ENCODE results near the gene DNAJC17. TPM values are rescaled to one million over a fixed set of nuclear protein-coding genes. Genes with fewer than 3 reads are reported as not detected.

The DNAJC17 gene
- total and polyA plus RNA-seq, 4 donors = 36.5 to 76.5 (median 44.1) TPM

GRCh38 chr15:40747685-40748631, 59.3 kb downstream of the DNAJC17 start:
- Histone ChIP-seq H3K9me3 (ENCODE audit: control insufficient read depth in 4 of 4, insufficient read depth in 3 of 4, low read length in 3 of 4) (no peaks in the 10 kb centered on the region), H3K9ac (ENCODE audit: insufficient read depth in 1 of 2, low read length in 2 of 2) (no peak overlapping the region), H3K4me3 (no peak overlapping the region), H3K27ac (ENCODE audit: low read depth in 1 of 2, low read length in 1 of 2) (peak overlapping the region in 1 of 2 donors; percentile 4), H3K4me1 (ENCODE audit: control insufficient read depth in 5 of 5, insufficient read depth in 5 of 5, low read length in 5 of 5) (no peaks in the 10 kb centered on the region), H3K27me3 (ENCODE audit: control insufficient read depth in 3 of 3, insufficient read depth in 3 of 3, low read length in 2 of 3) (no peaks in the 10 kb centered on the region), H3K36me3 (ENCODE audit: control insufficient read depth in 4 of 4, insufficient read depth in 4 of 4, low read length in 4 of 4) (peaks cover 11 to 42% (median 31%) of the 10 kb centered on the region in 4 donors)
- ATAC-seq (ENCODE audit: insufficient read depth, low FRiP score) = no peak
- 65 to 72% methylated on average over 7 of the region's 7 CpGs for WGBS, 2 donors
- DNase-seq = no peak
- no peak for TF ChIP-seq CTCF (IDR thresholded peaks at IDR 0.05; ENCODE audit: control extremely low read depth, extremely low read depth)

DNA sequence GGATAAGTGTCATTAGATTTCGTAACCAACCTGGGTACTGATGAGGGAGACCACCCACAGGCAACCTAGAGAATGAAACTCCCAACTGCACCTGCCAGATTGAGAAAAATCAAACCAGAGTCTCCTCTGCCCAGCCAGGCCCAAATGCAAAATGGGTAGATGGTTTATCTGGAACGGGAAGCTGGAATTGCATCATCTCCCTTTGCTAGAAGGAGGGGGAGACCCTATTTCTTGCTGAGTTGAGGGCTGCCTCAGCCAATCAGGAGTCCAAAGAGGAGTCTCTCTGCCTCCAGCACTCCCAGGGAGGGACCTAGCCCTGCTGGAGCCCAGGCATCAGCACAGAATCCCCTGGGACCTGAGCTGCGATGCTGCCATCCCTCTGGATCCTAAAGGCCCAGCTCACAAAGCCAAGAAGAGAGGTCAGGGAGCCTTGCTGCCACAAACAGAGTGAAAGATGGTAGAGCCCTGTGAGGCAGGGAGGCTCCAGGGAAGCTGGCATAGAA, 60.3 kb downstream of the DNAJC17 start:
- Histone ChIP-seq H3K4me3 (no peak overlapping the region), H3K9me3 (ENCODE audit: control insufficient read depth in 4 of 4, insufficient read depth in 3 of 4, low read length in 3 of 4) (no peaks in the 10 kb centered on the region), H3K27ac (ENCODE audit: low read depth in 1 of 2, low read length in 1 of 2) (no peak overlapping the region), H3K4me1 (ENCODE audit: control insufficient read depth in 5 of 5, insufficient read depth in 5 of 5, low read length in 5 of 5) (no peaks in the 10 kb centered on the region), H3K9ac (ENCODE audit: insufficient read depth in 1 of 2, low read length in 2 of 2) (no peak overlapping the region), H3K27me3 (ENCODE audit: control insufficient read depth in 3 of 3, insufficient read depth in 3 of 3, low read length in 2 of 3) (no peaks in the 10 kb centered on the region), H3K36me3 (ENCODE audit: control insufficient read depth in 4 of 4, insufficient read depth in 4 of 4, low read length in 4 of 4) (peaks cover 15 to 39% (median 31%) of the 10 kb centered on the region in 4 donors)
- WGBS, 2 donors = 66 to 73% methylated on average over 3 of the region's 3 CpGs
- ATAC-seq (ENCODE audit: insufficient read depth, low FRiP score) (no peak), DNase-seq (no peak)
- no peak for TF ChIP-seq CTCF (IDR thresholded peaks at IDR 0.05; ENCODE audit: control extremely low read depth, extremely low read depth)

- Histone ChIP-seq H3K4me1 (ENCODE audit: control insufficient read depth in 5 of 5, insufficient read depth in 5 of 5, low read length in 5 of 5) (no peaks in the 10 kb centered on the region), H3K36me3 (ENCODE audit: control insufficient read depth in 4 of 4, insufficient read depth in 4 of 4, low read length in 4 of 4) (peaks cover 8 to 30% (median 25%) of the 10 kb centered on the region in 4 donors), H3K27ac (ENCODE audit: low read depth in 1 of 2, low read length in 1 of 2) (no peak overlapping the region), H3K9ac (ENCODE audit: insufficient read depth in 1 of 2, low read length in 2 of 2) (no peak overlapping the region), H3K9me3 (ENCODE audit: control insufficient read depth in 4 of 4, insufficient read depth in 3 of 4, low read length in 3 of 4) (no peaks in the 10 kb centered on the region), H3K27me3 (ENCODE audit: control insufficient read depth in 3 of 3, insufficient read depth in 3 of 3, low read length in 2 of 3) (no peaks in the 10 kb centered on the region), H3K4me3 (no peak overlapping the region)
- no peak for DNase-seq
- no peak for ATAC-seq (ENCODE audit: insufficient read depth, low FRiP score)
- no peak for TF ChIP-seq CTCF (IDR thresholded peaks at IDR 0.05; ENCODE audit: control extremely low read depth, extremely low read depth)
- WGBS, 2 donors = 74 to 78% methylated on average over 5 of the region's 5 CpGs
Observed at GRCh38 chr15:40744815-40745152, 62.5 kb downstream of the DNAJC17 start.
